HEK293 (cell line): ENCODE data around the gene DTL.

ENCODE experiments used
- CTCF ChIA-PET: fragments of 350-600 bp; formaldehyde crosslinking; extraction: SDS; loops from one replicate; lab custom pipeline; 2021; ENCODE audit warnings: antibody characterized with exemption; lab: Yijun Ruan, JAX
- POLR2A ChIA-PET: fragments of 300-600 bp; formaldehyde crosslinking; extraction: SDS; loops from one replicate; lab custom pipeline; 2020; ENCODE audit warnings: antibody characterized with exemption, inconsistent platforms; lab: Yijun Ruan, JAX
- H3K27ac ChIP-seq: fragments of 200-500 bp; sonication (Bioruptor generic); 2 replicates; pipeline ENCODE4 v1.5.1; 2014; ENCODE audit warnings: low read depth, low read length, control low read depth, inconsistent platforms; ENCODE audit errors: extremely low read depth
- H3K36me3 ChIP-seq, 2 experiments: fragments of 200-500 bp in 1 of 2; sonication (Bioruptor generic) in 1 of 2; 1 replicate in 1 of 2; 2 replicates in 1 of 2; pipeline ENCODE4 v1.5.1; 2014 to 2017; ENCODE audit warnings: inconsistent platforms in 2 of 2, low read length in 2 of 2; ENCODE audit not compliant: control insufficient read depth in 2 of 2, insufficient read depth in 1 of 2
- H3K4me1 ChIP-seq: fragments of 200-500 bp; sonication (Bioruptor generic); 2 replicates; pipeline ENCODE4 v1.5.1; 2014; ENCODE audit warnings: mild to moderate bottlenecking, low read length, inconsistent platforms; ENCODE audit not compliant: control insufficient read depth, insufficient read depth
- H3K4me3 ChIP-seq: 2 replicates; pipeline ENCODE4 v1.5.1; 2011; ENCODE audit warnings: low read depth, mild to moderate bottlenecking, control low read depth, low read length, moderate library complexity
- H3K9me3 ChIP-seq: fragments of 200-500 bp; sonication (Bioruptor generic); 2 replicates; pipeline ENCODE4 v1.5.1; 2014; ENCODE audit warnings: low read depth, low read length, inconsistent platforms; ENCODE audit not compliant: control insufficient read depth, insufficient read depth
- GLI4 ChIP-seq: fragments of 450-650 bp; formaldehyde crosslinking; IDR thresholded peaks from 2 replicates; pipeline ENCODE4 v1.5.1; 2016; ENCODE audit warnings: missing biosample characterization, missing genetic modification characterization
- GLIS2 ChIP-seq: fragments of 450-650 bp; formaldehyde crosslinking; IDR thresholded peaks from 2 replicates; pipeline ENCODE4 v1.5.1; 2016; ENCODE audit warnings: missing biosample characterization, missing genetic modification characterization
- MEIS1 ChIP-seq: sonication (generic); formaldehyde crosslinking; IDR thresholded peaks from 2 replicates; pipeline ENCODE4 v1.8.1; 2022; ENCODE audit warnings: missing genetic modification reagents, mild to moderate bottlenecking, borderline replicate concordance
- YY1 ChIP-seq: fragments of 450-650 bp; formaldehyde crosslinking; IDR thresholded peaks from 2 replicates; pipeline ENCODE4 v1.5.1; 2018; ENCODE audit warnings: missing biosample characterization, missing genetic modification characterization
- ZBTB17 ChIP-seq: fragments of 450-650 bp; formaldehyde crosslinking; IDR thresholded peaks from 2 replicates; pipeline ENCODE4 v1.5.1; 2016; ENCODE audit warnings: missing biosample characterization, missing genetic modification characterization
- ZBTB7A ChIP-seq: fragments of 450-650 bp; formaldehyde crosslinking; IDR thresholded peaks from 2 replicates; pipeline ENCODE4 v1.5.1; 2016; ENCODE audit warnings: low read depth, missing biosample characterization, missing genetic modification characterization
- ZNF169 ChIP-seq: fragments of 450-650 bp; formaldehyde crosslinking; IDR thresholded peaks from 2 replicates; pipeline ENCODE4 v1.5.1; 2016; ENCODE audit warnings: missing biosample characterization, missing genetic modification characterization
- ZNF19 ChIP-seq: fragments of 450-650 bp; formaldehyde crosslinking; IDR thresholded peaks from 2 replicates; pipeline ENCODE4; 2016; ENCODE audit warnings: missing biosample characterization, missing genetic modification characterization, low read depth
- ZNF2 ChIP-seq: fragments of 450-650 bp; formaldehyde crosslinking; IDR thresholded peaks from 2 replicates; pipeline ENCODE4 v1.5.1; 2016; ENCODE audit warnings: missing biosample characterization, missing genetic modification characterization
- ZNF202 ChIP-seq: fragments of 450-650 bp; formaldehyde crosslinking; IDR thresholded peaks from 2 replicates; pipeline ENCODE4 v1.5.1; 2016; ENCODE audit warnings: missing biosample characterization, missing genetic modification characterization, borderline replicate concordance
- ZNF274 ChIP-seq, 2 experiments: fragments of 200-500 bp in 1 of 2; fragments of 450-650 bp in 1 of 2; sonication (Bioruptor generic) in 1 of 2; formaldehyde crosslinking in 1 of 2; IDR thresholded peaks; 2 replicates each; pipeline versions ENCODE4 v1.5.1 to v1.6.1; 2014 to 2016; ENCODE audit warnings: borderline replicate concordance in 1 of 2, inconsistent platforms in 1 of 2, low read length in 1 of 2, missing biosample characterization in 1 of 2, missing genetic modification characterization in 1 of 2
- ZNF292 ChIP-seq: fragments of 450-650 bp; formaldehyde crosslinking; IDR thresholded peaks from 2 replicates; pipeline ENCODE4 v1.5.1; 2016; ENCODE audit warnings: low read depth, missing biosample characterization, missing genetic modification characterization, borderline replicate concordance
- ZNF350 ChIP-seq: fragments of 450-650 bp; formaldehyde crosslinking; IDR thresholded peaks from 2 replicates; pipeline ENCODE4 v1.5.0; 2017; ENCODE audit warnings: missing biosample characterization, mild to moderate bottlenecking, missing genetic modification characterization
- ZNF394 ChIP-seq: fragments of 450-650 bp; formaldehyde crosslinking; IDR thresholded peaks from 2 replicates; pipeline ENCODE4 v1.5.1; 2016; ENCODE audit warnings: missing biosample characterization, missing genetic modification characterization, mild to moderate bottlenecking, moderate library complexity, borderline replicate concordance
- ZNF514 ChIP-seq: fragments of 450-650 bp; formaldehyde crosslinking; IDR thresholded peaks from 2 replicates; pipeline ENCODE4 v1.5.1; 2016; ENCODE audit warnings: missing biosample characterization, missing genetic modification characterization
- ZNF629 ChIP-seq: fragments of 450-650 bp; formaldehyde crosslinking; IDR thresholded peaks from 2 replicates; pipeline ENCODE4 v1.5.1; 2017; ENCODE audit warnings: missing biosample characterization, missing genetic modification characterization
- ZNF776 ChIP-seq: fragments of 450-650 bp; formaldehyde crosslinking; IDR thresholded peaks from 2 replicates; pipeline ENCODE4 v1.5.0; 2017; ENCODE audit warnings: missing biosample characterization, missing genetic modification characterization, borderline replicate concordance
- ZNF843 ChIP-seq: fragments of 450-650 bp; formaldehyde crosslinking; IDR thresholded peaks from 2 replicates; pipeline ENCODE4 v1.5.1; 2016; ENCODE audit warnings: missing biosample characterization, missing genetic modification characterization
- ZXDB ChIP-seq: fragments of 450-650 bp; formaldehyde crosslinking; IDR thresholded peaks from 2 replicates; pipeline ENCODE4 v1.5.1; 2016; ENCODE audit warnings: missing biosample characterization, missing genetic modification characterization
- TF ChIP-seq, protein P1 (sequence below): fragments of 450-650 bp; formaldehyde crosslinking; IDR thresholded peaks from 2 replicates; pipeline ENCODE4 v1.5.1; 2016; ENCODE audit warnings: missing biosample characterization, missing genetic modification characterization
- TF ChIP-seq, protein P2 (sequence below): fragments of 450-650 bp; formaldehyde crosslinking; IDR thresholded peaks from 2 replicates; pipeline ENCODE4 v1.5.1; 2017; ENCODE audit warnings: missing biosample characterization, missing genetic modification characterization
- TF ChIP-seq, protein P3 (sequence below): fragments of 450-650 bp; formaldehyde crosslinking; IDR thresholded peaks from 2 replicates; pipeline ENCODE4 v1.5.1; 2016; ENCODE audit warnings: missing biosample characterization, missing genetic modification characterization, borderline replicate concordance
- TF ChIP-seq, protein P4 (sequence below): fragments of 450-650 bp; formaldehyde crosslinking; IDR thresholded peaks from 2 replicates; pipeline ENCODE4 v1.5.1; 2016; ENCODE audit warnings: missing biosample characterization, missing genetic modification characterization

The DTL gene

DNA sequence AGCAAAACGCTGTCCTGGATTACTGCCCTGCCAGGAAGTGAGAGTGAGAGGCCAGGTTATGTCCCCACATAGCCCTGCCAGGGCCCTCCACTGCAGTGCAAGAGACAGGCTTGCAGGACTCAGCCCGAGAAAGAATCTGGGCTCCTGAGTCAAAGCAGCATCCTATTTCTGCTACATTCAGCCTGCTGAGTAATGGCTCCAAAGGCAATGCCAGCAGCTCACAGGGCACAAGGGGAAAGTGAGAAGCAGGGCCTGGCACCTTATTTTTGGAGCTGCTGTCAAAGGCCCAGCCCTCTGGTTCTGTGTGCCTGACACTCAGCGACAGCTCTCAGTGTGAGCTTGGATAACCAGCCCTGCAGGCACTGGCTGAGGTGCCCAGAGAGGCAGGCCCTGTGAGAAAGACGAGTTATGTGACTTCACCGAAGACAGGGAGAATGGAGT lies 83.9 kb downstream of the DTL start (continued):
- TF ChIP-seq, protein P1, sequence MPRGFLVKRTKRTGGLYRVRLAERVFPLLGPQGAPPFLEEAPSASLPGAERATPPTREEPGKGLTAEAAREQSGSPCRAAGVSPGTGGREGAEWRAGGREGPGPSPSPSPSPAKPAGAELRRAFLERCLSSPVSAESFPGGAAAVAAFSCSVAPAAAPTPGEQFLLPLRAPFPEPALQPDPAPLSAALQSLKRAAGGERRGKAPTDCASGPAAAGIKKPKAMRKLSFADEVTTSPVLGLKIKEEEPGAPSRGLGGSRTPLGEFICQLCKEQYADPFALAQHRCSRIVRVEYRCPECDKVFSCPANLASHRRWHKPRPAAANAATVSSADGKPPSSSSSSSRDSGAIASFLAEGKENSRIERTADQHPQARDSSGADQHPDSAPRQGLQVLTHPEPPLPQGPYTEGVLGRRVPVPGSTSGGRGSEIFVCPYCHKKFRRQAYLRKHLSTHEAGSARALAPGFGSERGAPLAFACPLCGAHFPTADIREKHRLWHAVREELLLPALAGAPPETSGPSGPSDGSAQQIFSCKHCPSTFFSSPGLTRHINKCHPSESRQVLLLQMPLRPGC (tag by site-specific recombination) = no peak
- TF ChIP-seq ZNF292 (tag by site-specific recombination) (no peak), ZNF350 (no peak), ZBTB7A (no peak), ZBTB17 (tag by site-specific recombination) (no peak), ZNF19 (tag by site-specific recombination) (no peak)
- TF ChIP-seq, protein P2, sequence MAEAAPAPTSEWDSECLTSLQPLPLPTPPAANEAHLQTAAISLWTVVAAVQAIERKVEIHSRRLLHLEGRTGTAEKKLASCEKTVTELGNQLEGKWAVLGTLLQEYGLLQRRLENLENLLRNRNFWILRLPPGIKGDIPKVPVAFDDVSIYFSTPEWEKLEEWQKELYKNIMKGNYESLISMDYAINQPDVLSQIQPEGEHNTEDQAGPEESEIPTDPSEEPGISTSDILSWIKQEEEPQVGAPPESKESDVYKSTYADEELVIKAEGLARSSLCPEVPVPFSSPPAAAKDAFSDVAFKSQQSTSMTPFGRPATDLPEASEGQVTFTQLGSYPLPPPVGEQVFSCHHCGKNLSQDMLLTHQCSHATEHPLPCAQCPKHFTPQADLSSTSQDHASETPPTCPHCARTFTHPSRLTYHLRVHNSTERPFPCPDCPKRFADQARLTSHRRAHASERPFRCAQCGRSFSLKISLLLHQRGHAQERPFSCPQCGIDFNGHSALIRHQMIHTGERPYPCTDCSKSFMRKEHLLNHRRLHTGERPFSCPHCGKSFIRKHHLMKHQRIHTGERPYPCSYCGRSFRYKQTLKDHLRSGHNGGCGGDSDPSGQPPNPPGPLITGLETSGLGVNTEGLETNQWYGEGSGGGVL (tag by site-specific recombination) = no peak

DNA sequence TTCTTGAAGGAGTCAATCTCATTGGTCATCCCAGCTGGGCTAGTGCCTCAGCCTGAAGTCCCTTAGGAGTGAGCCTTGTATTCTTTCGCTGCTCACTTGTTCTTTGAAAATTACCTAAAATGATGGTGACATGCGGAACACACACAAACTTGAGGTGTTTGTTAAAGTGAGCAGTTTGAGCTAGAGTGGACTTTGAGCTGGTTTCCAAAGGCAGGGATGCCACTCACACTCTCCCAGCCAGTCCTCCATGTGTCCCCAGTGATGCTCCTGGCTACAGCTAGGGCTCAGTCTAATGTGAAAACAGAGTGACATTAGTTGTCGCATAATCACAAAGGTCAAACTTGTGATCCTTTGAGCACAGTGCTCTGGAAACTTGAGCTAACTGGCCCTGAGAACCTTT lies 84.3 kb downstream of the DTL start:
- Histone ChIP-seq H3K4me1 (no peaks in the 10 kb centered on the region), H3K27ac (no peak overlapping the region), H3K36me3 (no peaks in the 10 kb centered on the region), H3K4me3 (no peak overlapping the region), H3K9me3 (no peaks in the 10 kb centered on the region)
- TF ChIP-seq ZNF394 (tag by site-specific recombination) (no peak), ZNF202 (no peak), MEIS1 (CRISPR knock-in tag) (no peak), YY1 (tag by site-specific recombination) (no peak), ZXDB (tag by site-specific recombination) (no peak), ZNF169 (no peak), ZNF514 (tag by site-specific recombination) (no peak), GLIS2 (tag by site-specific recombination) (no peak), ZNF274 (IDR thresholded peaks at IDR 0.05; ENCODE audit: low read length) (no peak), ZNF274 (tag by site-specific recombination; IDR thresholded peaks at IDR 0.05; ENCODE audit: borderline replicate concordance) (no peak), ZNF2 (tag by site-specific recombination) (no peak), ZNF629 (no peak), GLI4 (tag by site-specific recombination) (no peak), ZNF843 (tag by site-specific recombination) (no peak), ZNF776 (tag by site-specific recombination) (no peak)
- TF ChIP-seq, protein P3, sequence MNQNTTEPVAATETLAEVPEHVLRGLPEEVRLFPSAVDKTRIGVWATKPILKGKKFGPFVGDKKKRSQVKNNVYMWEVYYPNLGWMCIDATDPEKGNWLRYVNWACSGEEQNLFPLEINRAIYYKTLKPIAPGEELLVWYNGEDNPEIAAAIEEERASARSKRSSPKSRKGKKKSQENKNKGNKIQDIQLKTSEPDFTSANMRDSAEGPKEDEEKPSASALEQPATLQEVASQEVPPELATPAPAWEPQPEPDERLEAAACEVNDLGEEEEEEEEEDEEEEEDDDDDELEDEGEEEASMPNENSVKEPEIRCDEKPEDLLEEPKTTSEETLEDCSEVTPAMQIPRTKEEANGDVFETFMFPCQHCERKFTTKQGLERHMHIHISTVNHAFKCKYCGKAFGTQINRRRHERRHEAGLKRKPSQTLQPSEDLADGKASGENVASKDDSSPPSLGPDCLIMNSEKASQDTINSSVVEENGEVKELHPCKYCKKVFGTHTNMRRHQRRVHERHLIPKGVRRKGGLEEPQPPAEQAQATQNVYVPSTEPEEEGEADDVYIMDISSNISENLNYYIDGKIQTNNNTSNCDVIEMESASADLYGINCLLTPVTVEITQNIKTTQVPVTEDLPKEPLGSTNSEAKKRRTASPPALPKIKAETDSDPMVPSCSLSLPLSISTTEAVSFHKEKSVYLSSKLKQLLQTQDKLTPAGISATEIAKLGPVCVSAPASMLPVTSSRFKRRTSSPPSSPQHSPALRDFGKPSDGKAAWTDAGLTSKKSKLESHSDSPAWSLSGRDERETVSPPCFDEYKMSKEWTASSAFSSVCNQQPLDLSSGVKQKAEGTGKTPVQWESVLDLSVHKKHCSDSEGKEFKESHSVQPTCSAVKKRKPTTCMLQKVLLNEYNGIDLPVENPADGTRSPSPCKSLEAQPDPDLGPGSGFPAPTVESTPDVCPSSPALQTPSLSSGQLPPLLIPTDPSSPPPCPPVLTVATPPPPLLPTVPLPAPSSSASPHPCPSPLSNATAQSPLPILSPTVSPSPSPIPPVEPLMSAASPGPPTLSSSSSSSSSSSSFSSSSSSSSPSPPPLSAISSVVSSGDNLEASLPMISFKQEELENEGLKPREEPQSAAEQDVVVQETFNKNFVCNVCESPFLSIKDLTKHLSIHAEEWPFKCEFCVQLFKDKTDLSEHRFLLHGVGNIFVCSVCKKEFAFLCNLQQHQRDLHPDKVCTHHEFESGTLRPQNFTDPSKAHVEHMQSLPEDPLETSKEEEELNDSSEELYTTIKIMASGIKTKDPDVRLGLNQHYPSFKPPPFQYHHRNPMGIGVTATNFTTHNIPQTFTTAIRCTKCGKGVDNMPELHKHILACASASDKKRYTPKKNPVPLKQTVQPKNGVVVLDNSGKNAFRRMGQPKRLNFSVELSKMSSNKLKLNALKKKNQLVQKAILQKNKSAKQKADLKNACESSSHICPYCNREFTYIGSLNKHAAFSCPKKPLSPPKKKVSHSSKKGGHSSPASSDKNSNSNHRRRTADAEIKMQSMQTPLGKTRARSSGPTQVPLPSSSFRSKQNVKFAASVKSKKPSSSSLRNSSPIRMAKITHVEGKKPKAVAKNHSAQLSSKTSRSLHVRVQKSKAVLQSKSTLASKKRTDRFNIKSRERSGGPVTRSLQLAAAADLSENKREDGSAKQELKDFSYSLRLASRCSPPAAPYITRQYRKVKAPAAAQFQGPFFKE = no peak
- TF ChIP-seq, protein P4, sequence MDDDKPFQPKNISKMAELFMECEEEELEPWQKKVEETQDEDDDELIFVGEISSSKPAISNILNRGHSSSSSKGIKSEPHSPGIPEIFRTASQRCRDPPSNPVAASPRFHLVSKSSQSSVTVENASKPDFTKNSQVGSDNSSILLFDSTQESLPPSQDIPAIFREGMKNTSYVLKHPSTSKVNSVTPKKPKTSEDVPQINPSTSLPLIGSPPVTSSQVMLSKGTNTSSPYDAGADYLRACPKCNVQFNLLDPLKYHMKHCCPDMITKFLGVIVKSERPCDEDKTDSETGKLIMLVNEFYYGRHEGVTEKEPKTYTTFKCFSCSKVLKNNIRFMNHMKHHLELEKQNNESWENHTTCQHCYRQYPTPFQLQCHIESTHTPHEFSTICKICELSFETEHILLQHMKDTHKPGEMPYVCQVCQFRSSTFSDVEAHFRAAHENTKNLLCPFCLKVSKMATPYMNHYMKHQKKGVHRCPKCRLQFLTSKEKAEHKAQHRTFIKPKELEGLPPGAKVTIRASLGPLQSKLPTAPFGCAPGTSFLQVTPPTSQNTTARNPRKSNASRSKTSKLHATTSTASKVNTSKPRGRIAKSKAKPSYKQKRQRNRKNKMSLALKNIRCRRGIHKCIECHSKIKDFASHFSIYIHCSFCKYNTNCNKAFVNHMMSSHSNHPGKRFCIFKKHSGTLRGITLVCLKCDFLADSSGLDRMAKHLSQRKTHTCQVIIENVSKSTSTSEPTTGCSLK (tag by site-specific recombination) = no peak
- ChIA-PET POLR2A (no interaction called here), CTCF (interaction anchor here (0.7 kb wide), 1 partner anchor 106 kb away, joined by 3 read pairs; no protein-coding TSS in a partner anchor)
